ENCODE results near the gene CNTNAP2. TPM values are rescaled to one million over a fixed set of nuclear protein-coding genes. Genes with fewer than 3 reads are reported as not detected.

CNTNAP2 gene
- total RNA-seq, 2 experiments from 2014 or later, result 0.14 TPM; not detected in 1

DNA sequence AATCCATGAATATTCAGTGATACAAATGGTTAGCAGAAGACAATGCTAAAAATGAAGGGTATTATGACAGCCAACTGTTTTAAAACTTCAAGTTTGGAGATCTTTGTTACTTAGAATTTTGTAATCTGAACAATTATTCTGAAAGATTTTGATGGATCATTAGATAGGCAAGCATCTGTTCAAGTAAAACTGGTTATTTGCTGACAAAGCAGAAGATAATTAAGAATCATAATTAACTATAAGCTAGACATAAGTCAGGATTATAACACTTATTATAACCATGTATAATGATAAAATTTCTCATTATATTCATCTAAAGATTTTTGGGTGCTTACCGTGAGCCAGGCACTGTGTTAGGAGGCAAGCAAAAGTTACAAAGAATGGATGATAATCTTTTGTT lies 1145.1 kb downstream of the CNTNAP2 start:
- Mint-ChIP-seq H3K27me3 (ENCODE audit: low read depth) (no peaks in the 10 kb centered on the region), H3K4me3 (no peak overlapping the region), H3K27ac (no peak overlapping the region), H3K4me1 (ENCODE audit: low read depth) (no peaks in the 10 kb centered on the region), H3K36me3 (ENCODE audit: low read depth) (no peaks in the 10 kb centered on the region), H3K9me3 (peaks cover 3% of the 10 kb centered on the region)
- no peak for DNase-seq
- intact Hi-C loops (cut with micrococcal nuclease), result no loop called here
- CTCF ChIA-PET, result no interaction called here

DNA sequence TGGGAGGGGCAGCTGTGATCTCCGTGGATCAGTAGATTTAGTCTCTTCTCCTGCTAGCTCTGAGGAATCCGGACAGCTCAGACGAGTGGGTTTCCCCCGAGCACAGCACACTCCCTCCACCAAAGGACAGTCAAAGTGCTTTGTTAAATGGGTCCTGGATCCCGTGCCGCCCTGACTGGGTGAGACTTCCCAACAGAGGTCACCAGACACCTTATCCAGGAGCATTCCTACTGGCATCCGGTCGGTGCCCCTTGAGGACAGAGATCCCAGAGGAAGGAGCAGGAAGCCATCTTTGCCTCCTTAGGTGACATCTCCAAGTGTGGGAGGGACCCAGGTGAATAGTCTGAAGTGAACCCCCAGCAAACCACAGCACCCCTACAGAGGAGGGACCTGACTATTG lies 1148.9 kb downstream of the CNTNAP2 start:
- no peaks in the 10 kb centered on the region for H3K36me3 Mint-ChIP-seq (ENCODE audit: low read depth)
- H3K4me3 Mint-ChIP-seq, result no peak overlapping the region
- DNase-seq, result no peak
- H3K27ac Mint-ChIP-seq, result no peak overlapping the region
- peaks cover 2% of the 10 kb centered on the region for H3K9me3 Mint-ChIP-seq
- intact Hi-C loops (cut with micrococcal nuclease), result no loop called here
- CTCF ChIA-PET, result no interaction called here
- no peaks in the 10 kb centered on the region for H3K27me3 Mint-ChIP-seq (ENCODE audit: low read depth)
- H3K4me1 Mint-ChIP-seq (ENCODE audit: low read depth), result no peaks in the 10 kb centered on the region

DNA sequence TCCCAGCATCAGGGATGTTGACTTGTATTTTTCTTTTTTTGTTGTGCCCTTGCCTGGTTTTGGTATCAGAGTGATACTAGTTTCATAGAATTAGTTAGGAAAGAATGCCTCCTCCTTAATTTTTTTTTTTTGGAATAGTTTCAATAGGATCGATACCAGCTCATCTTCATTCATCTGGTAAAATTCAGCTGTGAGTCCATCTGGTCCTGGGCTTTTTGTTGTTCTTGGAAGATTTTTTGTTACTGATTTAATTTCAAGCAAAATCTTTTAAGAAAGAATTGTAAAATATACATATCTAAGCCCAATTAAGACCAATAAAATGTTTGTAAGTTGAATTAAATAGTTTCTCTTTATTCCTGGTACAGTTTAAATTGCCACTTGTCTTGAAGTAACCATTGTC lies 1159.5 kb downstream of the CNTNAP2 start:
- CTCF ChIA-PET, result no interaction called here
- no peaks in the 10 kb centered on the region for H3K27me3 Mint-ChIP-seq (ENCODE audit: low read depth)
- H3K36me3 Mint-ChIP-seq (ENCODE audit: low read depth), result no peaks in the 10 kb centered on the region
- peaks cover 7% of the 10 kb centered on the region for H3K9me3 Mint-ChIP-seq
- no peak overlapping the region for H3K4me3 Mint-ChIP-seq
- H3K4me1 Mint-ChIP-seq (ENCODE audit: low read depth), result no peaks in the 10 kb centered on the region
- intact Hi-C loops (cut with micrococcal nuclease), result no loop called here
- no peak for DNase-seq
- H3K27ac Mint-ChIP-seq, result no peak overlapping the region

DNA sequence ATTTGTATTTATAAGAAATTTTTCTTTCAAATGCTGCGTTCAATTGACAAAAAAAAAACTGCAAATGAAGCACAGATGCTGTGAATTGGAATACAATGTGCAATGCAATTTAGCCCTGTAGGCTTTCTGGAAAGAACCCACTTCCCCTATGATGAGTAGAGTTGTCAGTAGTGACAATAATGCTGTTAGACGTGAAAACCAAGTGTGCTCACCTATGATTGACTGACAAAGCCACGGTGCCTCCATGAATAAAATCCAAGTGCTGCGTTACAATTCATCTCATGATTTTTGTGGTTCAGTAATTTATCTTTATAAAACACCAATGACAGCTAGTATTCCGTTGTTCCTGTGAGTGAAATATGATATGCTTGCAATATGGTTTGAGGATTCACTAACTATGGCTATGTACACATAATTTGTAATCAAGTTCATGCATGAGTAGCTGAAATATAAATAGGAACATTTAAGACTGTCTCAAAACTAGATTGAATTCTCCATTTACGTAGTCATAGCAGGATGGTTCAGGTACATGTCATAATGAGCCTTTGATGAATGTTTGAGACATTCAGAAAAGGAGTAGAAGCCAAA lies 1160.3 kb downstream of the CNTNAP2 start:
- Mint-ChIP-seq H3K27me3 (ENCODE audit: low read depth) (no peaks in the 10 kb centered on the region), H3K9me3 (peaks cover 7% of the 10 kb centered on the region), H3K27ac (no peak overlapping the region), H3K36me3 (ENCODE audit: low read depth) (no peaks in the 10 kb centered on the region), H3K4me1 (ENCODE audit: low read depth) (no peaks in the 10 kb centered on the region), H3K4me3 (no peak overlapping the region)
- CTCF ChIA-PET, result no interaction called here
- intact Hi-C loops (cut with micrococcal nuclease), result no loop called here
- DNase-seq, result no peak

DNA sequence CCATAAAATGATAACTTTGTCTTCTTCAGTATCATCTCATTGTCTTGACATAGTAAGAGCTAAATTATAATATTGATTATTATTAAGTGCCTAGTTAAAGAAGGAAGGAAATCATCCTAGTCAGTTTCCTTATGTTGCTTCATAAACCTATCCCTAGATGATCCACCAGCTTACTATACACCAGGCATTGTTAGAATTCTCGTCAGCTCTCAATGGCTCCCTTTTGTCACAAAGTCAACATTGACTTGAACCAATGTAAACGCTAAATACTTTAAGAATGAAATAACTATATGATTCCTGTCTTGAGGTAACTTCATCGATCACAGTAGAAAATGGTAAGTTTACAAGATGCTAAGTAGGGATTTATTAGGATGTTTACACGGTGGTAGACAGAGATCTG lies 1162.9 kb downstream of the CNTNAP2 start:
- Mint-ChIP-seq H3K27ac (no peak overlapping the region), H3K4me1 (ENCODE audit: low read depth) (no peaks in the 10 kb centered on the region), H3K4me3 (no peak overlapping the region), H3K9me3 (no peaks in the 10 kb centered on the region), H3K36me3 (ENCODE audit: low read depth) (no peaks in the 10 kb centered on the region), H3K27me3 (ENCODE audit: low read depth) (no peaks in the 10 kb centered on the region)
- intact Hi-C loops (cut with micrococcal nuclease), result no loop called here
- CTCF ChIA-PET, result no interaction called here
- no peak for DNase-seq

DNA sequence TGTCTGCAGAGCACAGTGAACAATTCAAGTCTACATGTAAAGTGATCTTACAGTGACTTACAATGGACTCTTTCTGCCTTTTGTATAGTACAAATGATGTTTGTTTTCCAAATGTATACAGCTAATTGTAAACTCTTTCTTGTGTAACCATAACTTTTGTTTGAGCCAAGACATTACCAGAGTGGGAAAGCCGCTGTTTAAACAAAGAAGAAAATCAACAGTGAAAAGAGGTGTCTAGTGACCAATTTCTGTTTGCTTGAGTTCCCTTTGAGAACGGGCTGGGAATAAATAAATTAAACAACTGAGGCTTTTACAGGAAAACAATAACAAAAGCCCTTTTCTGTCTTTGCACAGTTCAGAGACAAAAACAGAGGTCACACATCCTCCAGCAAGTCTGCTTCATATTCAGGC lies 1163.4 kb downstream of the CNTNAP2 start:
- DNase-seq, result no peak
- Mint-ChIP-seq H3K9me3 (no peaks in the 10 kb centered on the region), H3K27me3 (ENCODE audit: low read depth) (no peaks in the 10 kb centered on the region), H3K36me3 (ENCODE audit: low read depth) (no peaks in the 10 kb centered on the region), H3K4me3 (no peak overlapping the region), H3K27ac (no peak overlapping the region), H3K4me1 (ENCODE audit: low read depth) (no peaks in the 10 kb centered on the region)
- intact Hi-C loops (cut with micrococcal nuclease), result no loop called here
- CTCF ChIA-PET, result no interaction called here

DNA sequence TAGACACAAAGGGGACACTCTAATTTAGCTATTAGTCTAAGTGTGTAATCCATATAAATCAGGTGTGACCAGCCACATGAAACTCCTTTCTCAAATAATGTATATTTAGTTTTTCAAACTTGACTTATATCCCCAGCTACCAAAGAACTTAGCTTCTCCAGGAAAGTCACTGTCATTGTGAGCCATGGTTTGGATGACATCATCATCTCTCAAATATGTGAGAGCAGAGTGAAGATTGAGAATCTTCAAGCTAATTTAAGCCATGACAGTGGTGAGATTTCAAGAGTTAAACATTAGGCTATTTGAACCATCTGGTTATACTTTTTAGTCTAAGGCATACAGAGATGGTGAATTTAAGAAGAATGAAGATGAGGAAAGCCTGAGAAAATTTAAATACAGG lies 1165.6 kb downstream of the CNTNAP2 start:
- Mint-ChIP-seq H3K27me3 (ENCODE audit: low read depth) (no peaks in the 10 kb centered on the region), H3K4me3 (no peak overlapping the region), H3K27ac (no peak overlapping the region), H3K36me3 (ENCODE audit: low read depth) (no peaks in the 10 kb centered on the region), H3K9me3 (no peaks in the 10 kb centered on the region), H3K4me1 (ENCODE audit: low read depth) (no peaks in the 10 kb centered on the region)
- DNase-seq, result no peak
- CTCF ChIA-PET, result no interaction called here
- intact Hi-C loops (cut with micrococcal nuclease), result no loop called here

DNA sequence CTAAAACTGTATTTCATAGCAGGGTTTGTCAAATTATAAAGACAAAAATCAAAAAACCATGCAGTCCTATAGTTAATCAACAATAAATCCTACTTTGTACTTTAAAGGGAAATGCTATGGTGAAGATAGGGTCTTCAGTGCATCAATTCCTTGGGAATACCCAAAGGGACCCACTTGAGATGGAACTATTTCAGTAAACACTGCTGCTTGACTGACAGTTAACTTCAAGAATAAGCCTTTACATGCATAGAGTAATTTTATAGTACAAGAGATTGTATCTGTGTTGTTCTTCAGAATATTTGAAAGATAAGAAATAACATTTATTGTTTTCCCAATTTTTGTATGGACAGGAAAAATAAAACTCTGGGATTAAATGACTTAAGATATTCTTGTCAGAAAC lies 1179.6 kb downstream of the CNTNAP2 start:
- CTCF ChIA-PET, result no interaction called here
- Mint-ChIP-seq H3K4me1 (ENCODE audit: low read depth) (no peaks in the 10 kb centered on the region), H3K27ac (no peak overlapping the region), H3K27me3 (ENCODE audit: low read depth) (no peaks in the 10 kb centered on the region), H3K9me3 (no peaks in the 10 kb centered on the region), H3K4me3 (no peak overlapping the region), H3K36me3 (ENCODE audit: low read depth) (no peaks in the 10 kb centered on the region)
- intact Hi-C loops (cut with micrococcal nuclease), result no loop called here
- DNase-seq, result no peak

DNA sequence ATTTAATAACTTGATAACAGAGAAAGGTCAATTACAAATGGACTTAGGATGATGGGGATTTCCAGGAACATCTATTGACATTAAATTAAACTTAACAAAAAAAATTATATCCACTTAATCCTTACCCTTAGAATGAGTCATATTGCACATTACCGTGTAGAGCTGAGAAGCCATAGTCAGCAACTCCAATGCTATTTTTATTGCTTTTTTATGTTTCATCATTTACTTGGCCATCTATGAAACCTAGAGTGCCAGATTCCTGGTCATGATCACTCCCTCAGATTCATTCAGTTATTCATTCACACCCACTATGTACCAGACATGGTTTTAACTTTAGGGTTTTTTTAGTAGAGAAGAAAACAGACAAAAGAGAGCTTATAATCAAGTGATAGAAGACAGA lies 1180.4 kb downstream of the CNTNAP2 start:
- no peaks in the 10 kb centered on the region for H3K36me3 Mint-ChIP-seq (ENCODE audit: low read depth)
- H3K9me3 Mint-ChIP-seq, result no peaks in the 10 kb centered on the region
- no peak overlapping the region for H3K27ac Mint-ChIP-seq
- no peaks in the 10 kb centered on the region for H3K27me3 Mint-ChIP-seq (ENCODE audit: low read depth)
- intact Hi-C loops (cut with micrococcal nuclease), result no loop called here
- no peak overlapping the region for H3K4me3 Mint-ChIP-seq
- no peak for DNase-seq
- CTCF ChIA-PET, result no interaction called here
- no peaks in the 10 kb centered on the region for H3K4me1 Mint-ChIP-seq (ENCODE audit: low read depth)

DNA sequence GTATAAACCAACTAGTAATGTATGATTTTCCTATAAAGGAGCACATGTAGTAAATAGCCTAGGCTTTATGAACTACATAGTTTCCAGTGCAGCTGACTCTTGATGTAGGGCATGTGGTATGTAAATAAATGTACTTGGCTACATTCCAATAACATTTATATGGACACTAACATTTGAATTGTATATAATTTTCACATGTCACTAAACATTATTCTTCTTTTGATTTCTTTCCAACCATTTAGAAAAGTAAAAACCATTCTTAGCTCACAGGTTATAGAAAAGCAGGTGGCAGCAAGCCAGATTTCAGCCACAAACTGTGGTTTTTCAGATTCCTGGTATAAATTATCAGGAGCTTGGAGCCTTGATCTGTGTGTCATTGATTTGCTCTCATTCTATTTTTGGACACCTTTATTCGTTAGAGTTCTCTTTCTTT lies 1182.0 kb downstream of the CNTNAP2 start:
- no peaks in the 10 kb centered on the region for H3K4me1 Mint-ChIP-seq (ENCODE audit: low read depth)
- no peak overlapping the region for H3K27ac Mint-ChIP-seq
- intact Hi-C loops (cut with micrococcal nuclease), result no loop called here
- H3K27me3 Mint-ChIP-seq (ENCODE audit: low read depth), result no peaks in the 10 kb centered on the region
- H3K9me3 Mint-ChIP-seq, result no peaks in the 10 kb centered on the region
- H3K36me3 Mint-ChIP-seq (ENCODE audit: low read depth), result no peaks in the 10 kb centered on the region
- CTCF ChIA-PET, result no interaction called here
- H3K4me3 Mint-ChIP-seq, result no peak overlapping the region
- DNase-seq, result no peak

DNA sequence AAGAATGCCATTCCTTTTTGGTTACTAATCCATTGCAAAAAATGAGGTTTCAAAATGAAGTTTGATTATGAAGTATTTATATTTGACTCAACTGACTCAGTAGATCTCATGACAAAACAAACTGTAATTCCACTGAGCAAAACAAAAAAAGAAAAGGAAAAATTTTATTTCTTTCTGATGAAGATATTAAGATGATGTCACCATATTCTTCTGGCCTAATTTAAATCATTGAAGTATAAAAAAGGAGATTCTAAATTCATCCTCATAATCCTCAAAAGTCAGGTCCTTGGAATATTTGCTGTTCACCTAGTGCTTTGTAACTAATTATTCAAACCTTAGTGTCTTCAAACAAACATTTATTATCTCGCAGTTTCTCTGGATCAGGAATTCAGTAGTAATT lies 1183.7 kb downstream of the CNTNAP2 start:
- Mint-ChIP-seq H3K27me3 (ENCODE audit: low read depth) (no peaks in the 10 kb centered on the region), H3K4me1 (ENCODE audit: low read depth) (no peaks in the 10 kb centered on the region)
- CTCF ChIA-PET, result no interaction called here

DNA sequence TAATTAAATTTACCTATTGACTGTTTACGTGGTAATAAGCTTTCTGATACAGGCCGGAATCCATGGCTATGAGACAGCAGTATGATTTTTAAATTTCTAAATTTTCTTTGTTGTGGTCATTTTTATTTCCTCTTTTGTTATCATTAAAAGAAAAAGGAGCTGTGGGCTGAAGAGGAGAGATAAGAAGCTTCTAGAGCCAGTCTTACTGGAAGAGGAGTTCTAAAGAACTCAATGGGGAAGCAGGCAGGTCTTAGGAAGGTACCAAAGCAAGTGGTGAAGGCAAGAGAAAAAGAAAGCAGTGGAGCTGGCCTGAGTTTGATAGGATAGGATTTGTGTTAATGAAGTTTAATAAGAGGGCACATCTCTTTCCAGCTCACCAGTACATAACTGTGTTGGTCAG lies 1187.8 kb downstream of the CNTNAP2 start:
- Mint-ChIP-seq H3K27ac (no peak overlapping the region), H3K9me3 (no peaks in the 10 kb centered on the region), H3K36me3 (ENCODE audit: low read depth) (no peaks in the 10 kb centered on the region), H3K4me3 (no peak overlapping the region), H3K4me1 (ENCODE audit: low read depth) (no peaks in the 10 kb centered on the region), H3K27me3 (ENCODE audit: low read depth) (no peaks in the 10 kb centered on the region)
- CTCF ChIA-PET, result no interaction called here
- DNase-seq, result no peak
- intact Hi-C loops (cut with micrococcal nuclease), result no loop called here

More for the DNA sequence above, 1183.7 kb downstream of the CNTNAP2 start:
- DNase-seq, result no peak
- Mint-ChIP-seq H3K4me3 (no peak overlapping the region), H3K9me3 (no peaks in the 10 kb centered on the region), H3K27ac (no peak overlapping the region), H3K36me3 (ENCODE audit: low read depth) (no peaks in the 10 kb centered on the region)
- intact Hi-C loops (cut with micrococcal nuclease), result no loop called here

DNA sequence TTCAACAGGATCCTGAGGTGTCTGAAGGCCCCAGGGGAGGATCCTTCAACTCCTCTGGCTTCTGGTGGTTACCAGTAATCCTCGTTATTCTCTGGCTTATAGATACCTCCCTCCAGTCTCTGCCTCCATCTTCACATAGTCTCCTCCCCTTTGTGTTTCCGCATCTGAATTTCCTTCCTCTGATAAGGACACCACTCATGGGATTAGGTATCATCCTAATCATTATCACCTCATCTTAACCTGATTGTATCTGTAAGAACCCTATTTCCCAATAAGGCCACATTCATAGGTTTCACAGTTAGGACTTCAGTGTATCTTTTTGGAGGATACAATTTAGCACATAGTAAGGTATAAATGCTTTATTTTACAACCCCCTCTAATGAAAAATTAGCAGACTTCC lies 1189.2 kb downstream of the CNTNAP2 start:
- intact Hi-C loops (cut with micrococcal nuclease), result no loop called here
- Mint-ChIP-seq H3K9me3 (peaks cover 3% of the 10 kb centered on the region), H3K4me1 (ENCODE audit: low read depth) (no peaks in the 10 kb centered on the region), H3K36me3 (ENCODE audit: low read depth) (no peaks in the 10 kb centered on the region), H3K27ac (no peak overlapping the region), H3K27me3 (ENCODE audit: low read depth) (no peaks in the 10 kb centered on the region), H3K4me3 (no peak overlapping the region)
- no peak for DNase-seq
- CTCF ChIA-PET, result no interaction called here

DNA sequence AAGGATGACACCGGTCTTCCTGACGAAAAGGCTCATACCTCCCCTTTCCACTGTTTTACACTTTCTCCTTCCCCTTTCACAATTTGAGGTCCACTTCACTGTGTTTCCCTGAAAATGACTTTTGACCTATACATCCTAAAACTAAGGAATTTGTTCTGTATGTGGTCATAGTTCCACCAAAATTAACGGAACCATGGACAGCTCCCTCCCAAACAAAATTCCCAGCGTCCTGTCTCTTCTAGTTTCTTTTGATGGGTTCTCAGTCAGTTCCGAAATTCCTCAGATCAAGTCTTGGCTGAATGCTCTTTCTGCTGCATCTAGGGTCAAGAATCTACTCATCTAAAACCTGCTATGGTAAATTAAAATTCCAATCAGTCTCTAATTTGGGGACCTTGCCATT lies 1191.9 kb downstream of the CNTNAP2 start:
- Mint-ChIP-seq H3K27me3 (ENCODE audit: low read depth) (no peaks in the 10 kb centered on the region), H3K4me1 (ENCODE audit: low read depth) (no peaks in the 10 kb centered on the region), H3K4me3 (no peak overlapping the region), H3K27ac (no peak overlapping the region), H3K36me3 (ENCODE audit: low read depth) (no peaks in the 10 kb centered on the region), H3K9me3 (peaks cover 6% of the 10 kb centered on the region)
- DNase-seq, result no peak
- intact Hi-C loops (cut with micrococcal nuclease), result no loop called here
- CTCF ChIA-PET, result no interaction called here
